Activated T-cell treated with anti-CD3 and anti-CD28 coated beads, Interleukin-2, amount 50 U/mL, for 48 hours (primary cell): ENCODE data around the gene MEX3A.
"Not testable (repeated sequence)": the region's sequence is repeated elsewhere in the genome, so short reads cannot be mapped to it uniquely, and the experiment has no call there.

Experiments used
- DNase-seq, 2 experiments: peaks; one replicate each; pipeline ENCODE4 v3.0.0-alpha.2; 2020

MEX3A gene

GRCh38 chr1:156077430-156077760, 4.9 kb downstream of the MEX3A start:
- no peak for DNase-seq

DNA sequence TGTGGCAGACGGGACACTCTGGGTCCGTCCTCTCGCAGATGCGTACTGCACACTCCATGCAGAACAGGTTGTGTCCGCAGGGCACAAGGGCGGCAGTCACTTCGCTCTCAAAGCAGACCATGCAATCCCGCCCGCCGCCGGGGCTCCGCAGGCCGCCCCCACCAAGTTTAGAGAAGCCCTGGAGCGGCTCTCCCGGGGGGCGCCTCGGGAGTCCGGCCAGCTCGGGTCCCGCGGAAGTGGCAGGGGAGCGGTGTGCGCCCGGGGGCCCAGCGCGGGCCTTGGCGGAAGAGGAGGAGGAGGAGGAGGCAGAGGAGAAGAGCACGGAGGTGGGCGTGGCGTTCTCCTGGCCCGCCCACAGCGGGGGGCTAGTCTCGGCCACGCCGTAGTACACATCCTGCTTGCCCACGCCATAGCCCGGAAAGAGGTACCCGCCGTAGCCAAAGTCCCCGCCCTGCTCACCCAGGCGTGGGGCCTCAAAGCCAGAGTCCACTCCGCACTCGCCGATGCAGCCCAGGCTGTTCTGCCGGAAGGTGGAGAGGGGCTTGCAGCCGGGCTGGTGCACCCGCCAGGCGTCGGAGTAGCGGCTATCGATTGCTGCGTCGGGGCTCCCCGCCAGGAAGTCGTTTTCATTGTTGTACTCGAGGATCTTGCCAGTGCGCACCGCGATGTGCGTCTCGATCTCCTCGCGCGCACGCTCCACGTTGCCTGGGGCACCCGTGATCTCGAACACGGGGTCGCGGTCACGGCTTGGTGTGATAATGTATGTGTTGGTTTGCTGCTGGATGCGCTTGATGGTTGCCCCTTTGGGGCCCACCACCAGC, 5.4 kb downstream of the MEX3A start:
- peak in 1 of 2 experiments; percentile 44 for DNase-seq

- no peak for DNase-seq
These were observed 6.5 kb downstream of the MEX3A start for GRCh38 chr1:156075775-156076204.

DNA sequence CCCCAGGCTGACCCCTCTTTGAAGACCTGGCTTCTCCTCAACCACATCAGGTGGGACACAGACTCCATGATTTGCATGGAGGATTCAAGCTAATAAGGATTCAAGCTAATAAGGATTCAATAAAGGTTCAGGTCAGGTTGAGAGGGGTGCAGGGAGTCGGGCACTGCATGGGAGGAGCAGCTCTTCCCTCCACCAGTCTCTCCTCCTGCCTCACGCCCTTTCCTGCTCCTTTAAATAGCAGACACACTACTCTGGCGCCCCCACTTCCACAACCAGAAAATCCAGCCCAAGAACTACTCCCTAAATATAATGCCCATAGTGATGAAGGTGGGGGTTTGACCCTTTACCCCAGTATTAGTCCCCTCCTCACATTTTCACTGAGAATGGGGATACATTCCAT, 7.1 kb downstream of the MEX3A start:
- no peak for DNase-seq

- no peak for DNase-seq
These were observed 7.6 kb downstream of the MEX3A start for GRCh38 chr1:156074661-156075060.

DNA sequence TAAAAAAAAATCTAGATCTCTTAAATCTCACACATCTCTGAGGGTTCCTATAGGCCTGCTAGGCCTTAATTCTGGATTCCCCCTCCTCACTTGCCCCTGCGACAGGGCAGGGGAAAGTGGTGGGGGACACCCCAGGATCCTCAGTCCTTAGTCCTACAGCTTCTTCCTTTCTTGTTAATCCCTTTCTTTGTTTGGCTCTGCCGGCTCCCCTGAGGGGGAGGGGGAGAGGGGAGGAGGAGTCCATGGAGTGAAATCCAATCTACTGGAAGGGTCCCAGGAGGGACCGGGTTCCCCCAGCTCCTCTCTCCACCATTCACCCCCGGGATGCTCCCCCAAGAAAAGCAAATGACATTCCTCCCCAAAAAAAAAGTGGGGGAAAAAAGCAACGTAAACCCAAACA, 8.5 kb downstream of the MEX3A start:
- DNase-seq = no peak

- DNase-seq = no peak
These were observed 9.1 kb downstream of the MEX3A start for GRCh38 chr1:156073110-156073687.

DNA sequence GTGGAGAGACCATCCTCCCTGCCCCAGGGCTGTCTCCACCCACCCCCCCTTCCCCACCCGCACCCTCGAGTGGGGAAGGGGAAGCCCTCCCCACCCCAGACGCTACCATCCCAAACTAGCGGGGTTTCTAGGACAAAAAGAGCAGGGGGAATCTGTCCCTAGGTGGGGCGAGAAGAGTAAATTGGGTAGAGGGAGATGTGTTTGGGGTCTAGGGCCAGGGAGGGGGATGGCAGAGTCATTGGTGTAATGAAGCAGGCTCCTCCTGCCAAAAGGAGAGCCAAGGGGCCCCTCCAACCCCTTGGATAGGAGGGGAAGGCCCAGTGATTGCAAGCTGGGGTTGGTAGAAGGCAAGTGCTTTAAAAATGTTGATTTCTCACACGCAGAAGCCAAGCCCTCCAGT, 10.0 kb downstream of the MEX3A start:
- DNase-seq = no peak

DNA sequence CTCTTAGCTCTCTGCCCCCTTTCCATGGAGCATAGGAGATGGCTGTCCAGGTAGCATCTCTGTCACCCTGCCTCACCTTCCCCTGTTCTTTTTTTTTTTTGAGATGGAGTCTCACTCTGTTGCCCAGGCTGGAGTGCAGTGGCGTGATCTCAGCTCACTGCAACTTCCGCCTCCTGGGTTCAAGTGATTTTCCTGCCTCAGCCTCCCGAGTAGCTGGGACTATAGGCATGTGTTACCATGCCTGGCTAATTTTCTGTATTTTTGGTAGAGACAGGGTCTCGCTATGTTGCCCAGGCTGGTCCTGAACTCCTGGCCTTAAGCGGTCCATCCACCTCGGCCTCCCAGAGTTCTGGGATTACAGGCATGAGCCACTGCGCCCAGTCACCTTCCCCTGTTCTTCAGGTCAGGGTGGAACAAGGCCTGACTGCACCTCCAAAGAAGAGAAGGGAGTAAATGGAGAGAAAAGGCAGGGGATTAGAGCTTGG, 10.9 kb downstream of the MEX3A start:
- DNase-seq = not testable (repeated sequence)

DNA sequence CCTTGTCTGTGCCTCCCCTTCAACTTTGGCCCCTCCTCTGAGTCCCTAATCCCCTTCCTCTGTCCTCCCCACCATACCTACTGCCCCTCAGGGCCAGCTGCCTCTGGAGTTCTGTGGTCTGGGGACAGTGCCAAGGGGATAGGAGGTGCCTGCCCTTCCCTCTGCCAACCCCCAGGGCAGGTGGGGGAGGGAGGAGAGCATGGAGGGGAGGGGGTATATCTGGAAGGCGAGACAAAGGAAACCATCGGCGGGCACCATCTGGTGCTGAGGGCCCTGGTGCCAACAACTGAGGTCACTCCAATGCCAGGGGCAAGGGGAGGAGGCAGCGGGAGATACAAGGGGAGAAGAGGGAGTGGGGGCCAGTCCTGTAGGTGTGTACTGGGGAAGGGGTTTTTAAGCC, 11.7 kb downstream of the MEX3A start:
- DNase-seq = no peak

GRCh38 chr1:156069490-156070455, 12.5 kb downstream of the MEX3A start:
- no peak for DNase-seq

GRCh38 chr1:156067262-156067661, 15.0 kb downstream of the MEX3A start:
- no peak for DNase-seq

GRCh38 chr1:156065871-156066270, 16.4 kb downstream of the MEX3A start:
- DNase-seq = no peak

DNA sequence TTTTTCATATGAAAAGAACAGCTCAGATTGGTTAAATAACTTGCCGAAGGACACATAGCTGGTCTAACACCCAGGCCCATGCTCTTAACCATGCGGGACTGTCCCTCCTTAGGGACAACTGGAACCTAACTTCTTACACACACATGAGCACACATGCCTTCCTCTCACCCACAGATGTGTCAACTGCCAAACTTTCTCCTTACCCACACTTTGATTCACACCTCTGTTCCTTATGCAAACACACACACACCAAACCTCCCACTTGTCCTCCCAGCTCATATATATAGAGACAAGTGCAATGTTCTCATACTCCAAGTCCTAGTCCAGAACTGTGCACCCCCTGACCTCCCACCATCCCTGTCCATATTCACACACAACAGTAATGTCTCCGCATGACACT, 17.1 kb downstream of the MEX3A start:
- no peak for DNase-seq

DNA sequence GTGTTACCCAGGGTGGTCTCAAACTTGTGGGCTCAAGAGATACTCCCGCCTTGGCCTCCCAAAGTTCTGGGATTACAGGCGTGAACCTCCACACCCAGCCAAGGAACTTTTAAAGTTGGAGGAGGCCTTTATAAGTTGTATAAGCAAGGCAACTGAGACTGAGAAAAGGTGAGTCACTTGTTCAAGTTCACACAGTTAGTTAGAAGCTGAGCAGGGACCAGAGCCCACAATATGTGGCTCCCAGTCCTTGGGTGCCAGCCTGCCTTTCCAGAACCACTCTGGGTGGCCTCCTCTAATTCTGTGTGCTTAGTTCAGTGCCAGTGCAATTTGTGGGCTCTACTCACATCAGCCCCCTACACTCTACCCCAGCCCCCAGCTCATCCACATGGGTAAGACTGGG, 17.6 kb downstream of the MEX3A start:
- DNase-seq = no peak

DNA sequence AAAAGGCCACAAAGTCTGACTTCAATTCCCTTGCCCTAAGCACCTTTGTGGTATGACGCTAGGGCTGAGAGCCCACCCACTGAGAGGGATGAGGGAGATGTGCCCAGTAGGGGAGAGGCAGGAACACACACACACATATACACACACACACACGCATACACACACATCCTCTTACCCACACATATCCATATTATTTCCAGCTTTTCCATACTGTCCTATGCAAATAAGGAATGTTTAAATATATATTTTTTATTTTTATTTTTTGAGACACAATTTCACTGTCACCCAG, 18.3 kb downstream of the MEX3A start:
- DNase-seq = no peak

GRCh38 chr1:156062189-156062588, 20.1 kb downstream of the MEX3A start:
- DNase-seq = no peak

DNA sequence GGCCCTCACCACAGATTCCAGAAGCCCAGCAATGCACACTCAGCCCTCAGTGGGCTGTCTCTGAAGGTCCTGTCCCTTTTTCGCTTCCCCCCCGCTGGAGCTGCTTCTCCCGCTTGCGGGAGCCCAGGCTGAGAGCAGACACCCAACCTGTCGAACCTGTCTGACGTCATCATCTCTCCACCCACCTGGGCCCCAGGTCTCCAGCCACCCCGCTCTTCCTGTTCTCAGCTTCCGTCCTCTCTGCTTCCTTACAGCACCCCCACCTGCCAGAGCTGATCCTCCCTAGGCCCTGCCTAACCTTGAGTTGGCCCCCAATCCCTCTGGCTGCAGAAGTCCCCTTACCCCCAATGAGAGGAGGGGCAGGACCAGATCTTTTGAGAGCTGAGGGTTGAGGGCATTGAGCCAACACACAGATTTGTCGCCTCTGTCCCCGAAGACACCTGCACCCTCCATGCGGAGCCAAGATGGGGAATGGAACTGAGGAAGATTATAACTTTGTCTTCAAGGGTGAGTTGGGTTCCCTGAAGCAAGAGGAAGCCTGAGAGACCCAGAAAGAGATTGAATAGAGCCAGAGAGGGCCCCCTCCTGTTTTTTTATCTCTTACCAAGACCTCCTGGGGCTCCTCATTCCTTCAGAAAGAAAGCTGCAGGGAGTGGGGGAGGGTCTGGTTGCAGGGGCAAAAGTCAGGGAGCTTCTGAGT, 21.2 kb downstream of the MEX3A start, which contains the start of gene RAB25:
Gene RAB25 (plus strand): TSS at position 224 of the 700 bp plus-strand sequence. CDS start 241 bp downstream, at position 465.
- no peak for DNase-seq

DNA sequence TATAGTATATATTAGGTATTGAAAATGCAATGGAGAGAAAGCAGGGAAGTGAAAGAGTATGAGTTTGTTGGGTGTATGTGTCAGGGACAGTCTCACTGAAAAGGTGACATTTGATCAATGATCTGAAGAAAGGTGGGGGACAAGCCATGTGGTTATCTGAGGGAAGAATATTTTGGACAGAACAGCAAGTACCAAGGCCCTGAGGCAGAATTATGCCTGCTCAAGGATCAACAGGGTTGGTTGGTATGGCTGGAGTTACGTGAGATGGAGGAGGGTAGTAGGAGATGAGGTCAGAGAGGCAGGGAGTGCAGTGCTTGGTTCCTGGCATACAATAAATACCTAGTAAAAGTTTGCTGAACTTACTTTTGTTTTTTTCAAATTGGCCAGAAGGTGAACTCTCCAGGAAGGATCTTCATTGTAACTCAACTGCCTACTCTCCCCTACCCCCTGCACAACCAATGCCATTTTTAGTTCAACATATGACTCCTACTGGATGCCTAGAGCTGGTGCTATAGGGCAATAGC, 25.9 kb downstream of the MEX3A start:
- DNase-seq = no peak

GRCh38 chr1:156055281-156056048, 26.8 kb downstream of the MEX3A start:
- DNase-seq = no peak

GRCh38 chr1:156054500-156055280, 27.6 kb downstream of the MEX3A start, which contains the start of gene LAMTOR2:
LAMTOR2 (plus strand) TSS chr1:156054782; CDS start chr1:156054890, 108 bp downstream.
- peak; percentile 99 for DNase-seq
